T47D (cell line): ENCODE results near the gene STXBP1.

ENCODE experiments used
- DNase-seq, 2 experiments: peaks; one replicate each; pipeline versions ENCODE4 v3.0.0 to v3.0.0-alpha.2; 2011 to 2012; ENCODE audit warnings: low read depth in 1 of 2, low spot score in 1 of 2
- JUND ChIP-seq: IDR thresholded peaks from 2 replicates; pipeline ENCODE4 v1.6.1; 2012; ENCODE audit warnings: low read depth
- in situ Hi-C: cut with HindIII; loops from 2 replicates; pipeline ENCODE4 v1.10.0; 2016; ENCODE audit warnings: low sequenced_read_pairs, low pct_unique_long_range_greater_than_20kb

STXBP1 gene

GRCh38 chr9:127611899-127612790 is at the start of gene STXBP1:
STXBP1 (plus strand) TSS chr9:127612277; CDS start chr9:127612404, 127 bp downstream.
- in situ Hi-C loops = no loop called here
- peak; percentile 90 to 96 for DNase-seq

DNA sequence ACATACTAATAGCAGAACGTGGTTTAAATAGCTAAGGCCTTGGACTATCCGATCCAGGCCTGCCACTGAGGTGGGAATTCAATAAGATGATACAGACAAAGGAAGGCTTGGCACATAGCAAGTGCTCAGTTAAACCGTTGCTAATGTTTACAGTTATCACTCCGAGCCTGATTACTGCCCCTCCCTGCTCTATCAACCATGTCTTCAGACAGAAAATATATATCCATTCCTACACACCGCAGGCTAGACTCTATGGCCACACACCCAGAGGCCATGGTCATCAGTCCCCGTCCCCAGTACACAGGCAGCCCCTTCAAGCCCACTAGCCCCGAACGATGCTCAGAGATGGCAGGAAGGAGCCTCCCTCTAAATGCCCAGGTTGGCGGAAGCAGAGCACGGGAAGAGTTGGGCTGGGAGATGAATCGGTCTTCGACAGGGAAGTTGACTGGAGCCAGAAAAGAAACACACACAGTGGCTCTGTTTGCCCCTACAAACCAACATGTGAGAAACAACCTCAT is 49.7 kb upstream of the STXBP1 start:
- in situ Hi-C loops = no loop called here
- TF ChIP-seq JUND = no peak
- DNase-seq = no peak

More at GRCh38 chr9:127611899-127612790, at the start of gene STXBP1:
- TF ChIP-seq JUND = no peak

DNA sequence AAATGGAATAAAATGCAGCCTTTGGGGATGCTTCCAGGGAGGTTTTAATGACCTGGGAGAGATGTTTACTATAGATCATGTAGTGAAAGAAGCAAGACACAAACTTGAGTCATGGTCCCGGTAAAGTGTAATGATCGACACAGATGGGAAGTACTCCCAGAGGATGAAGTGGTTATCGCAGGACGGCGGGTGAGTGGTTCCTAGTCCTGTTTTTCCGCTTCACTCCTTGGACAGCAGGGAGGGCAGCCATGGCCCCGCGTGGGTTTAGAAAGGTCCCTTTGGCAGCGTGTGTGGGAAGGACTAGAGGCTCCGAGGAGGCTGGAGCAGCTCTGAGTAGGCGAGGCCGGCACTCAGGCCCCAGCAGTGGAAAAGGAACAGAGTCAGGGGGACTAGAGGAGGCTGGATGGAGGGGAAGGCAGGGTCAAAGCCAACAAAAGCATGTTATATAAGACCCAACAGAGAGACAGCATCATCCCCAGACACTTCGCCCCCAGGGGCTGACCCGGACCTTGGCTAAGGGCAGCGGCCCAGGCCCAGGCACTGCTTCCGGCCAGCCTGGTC is 49.2 kb upstream of the STXBP1 start:
- peak in 1 of 2 experiments; percentile 75 for DNase-seq
- in situ Hi-C loops = no loop called here
- no peak for TF ChIP-seq JUND

GRCh38 chr9:127563579-127563978 is 48.5 kb upstream of the STXBP1 start:
- in situ Hi-C loops = no loop called here
- no peak for TF ChIP-seq JUND
- no peak for DNase-seq

DNA sequence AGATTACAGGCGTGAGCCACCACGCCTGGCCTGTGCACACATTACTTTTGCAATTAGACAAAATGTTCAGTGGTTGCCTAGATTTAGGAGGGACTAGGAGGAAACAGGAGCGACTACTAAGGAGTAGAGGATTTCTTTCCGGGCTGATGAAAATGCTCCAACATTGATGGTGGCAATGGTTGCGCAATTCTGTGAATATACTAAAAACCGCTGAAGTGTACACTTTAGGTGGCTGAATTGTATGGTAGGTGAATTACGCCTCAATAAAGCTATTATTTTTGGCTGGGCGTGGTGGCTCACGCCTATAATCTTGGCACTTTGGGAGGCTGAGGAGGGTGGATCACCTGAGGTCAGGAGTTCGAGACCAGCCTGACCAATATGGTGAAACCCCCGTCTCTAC is 46.8 kb upstream of the STXBP1 start:
- no peak for TF ChIP-seq JUND
- in situ Hi-C loops = no loop called here
- DNase-seq = no peak

DNA sequence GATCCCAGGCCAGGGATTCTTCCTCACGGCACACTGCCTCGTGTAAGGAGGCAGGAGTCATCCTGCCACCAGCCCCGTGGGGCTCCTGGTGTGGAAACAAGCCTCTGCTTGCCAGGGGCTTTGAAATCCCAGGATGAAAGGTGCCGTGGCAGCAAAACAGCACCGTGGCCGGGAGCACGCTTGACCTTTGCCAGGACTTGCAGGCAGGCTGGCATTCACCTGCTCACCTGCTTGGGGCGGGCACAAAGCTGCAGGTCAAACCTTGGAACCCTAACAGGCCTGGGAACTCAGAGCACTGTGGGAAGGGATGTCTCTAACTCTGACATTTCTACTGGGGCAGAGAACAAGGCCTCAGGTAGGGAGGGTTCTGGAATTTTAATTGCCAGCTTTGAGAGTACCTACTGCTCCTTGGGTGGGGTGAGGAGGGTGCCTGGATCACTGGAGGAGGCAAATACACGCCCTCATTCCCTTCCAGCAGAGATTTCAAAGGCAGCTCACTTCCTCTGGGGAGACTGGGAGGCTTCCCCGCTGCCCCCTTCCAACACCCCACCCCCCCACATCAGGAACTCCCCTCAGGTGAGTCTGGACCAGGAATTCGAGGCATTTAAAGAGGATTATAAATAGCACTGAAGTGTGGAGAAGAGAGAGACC is 45.6 kb upstream of the STXBP1 start:
- TF ChIP-seq JUND = no peak
- in situ Hi-C loops = no loop called here
- peak; percentile 63 to 86 for DNase-seq

- peak; percentile 74 to 86 for DNase-seq
- in situ Hi-C loops = no loop called here
- no peak for TF ChIP-seq JUND
Measured at GRCh38 chr9:127567035-127567729, 44.9 kb upstream of the STXBP1 start.

GRCh38 chr9:127567730-127568617 is 44.1 kb upstream of the STXBP1 start:
- no peak for TF ChIP-seq JUND
- in situ Hi-C loops = no loop called here
- DNase-seq = no peak

DNA sequence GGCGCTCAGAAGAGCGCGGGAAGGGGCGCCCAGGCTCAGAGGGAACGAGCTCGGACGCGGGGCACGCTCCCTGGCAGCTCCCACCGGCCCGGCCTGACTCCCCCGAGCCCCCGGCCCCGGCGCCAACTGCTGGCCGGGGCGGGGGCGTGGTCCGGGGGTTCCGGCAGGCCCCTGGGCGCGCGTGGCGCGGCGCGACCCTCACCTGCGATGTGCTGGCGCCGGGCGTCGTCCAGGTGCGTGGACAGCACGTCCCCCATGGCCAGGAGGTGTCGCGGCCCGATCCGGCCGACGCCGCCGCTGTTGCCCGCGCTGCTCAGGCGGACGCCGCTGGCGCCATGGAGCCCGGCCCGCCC is 43.5 kb upstream of the STXBP1 start:
- no peak for DNase-seq
- TF ChIP-seq JUND = no peak
- in situ Hi-C loops = no loop called here

DNA sequence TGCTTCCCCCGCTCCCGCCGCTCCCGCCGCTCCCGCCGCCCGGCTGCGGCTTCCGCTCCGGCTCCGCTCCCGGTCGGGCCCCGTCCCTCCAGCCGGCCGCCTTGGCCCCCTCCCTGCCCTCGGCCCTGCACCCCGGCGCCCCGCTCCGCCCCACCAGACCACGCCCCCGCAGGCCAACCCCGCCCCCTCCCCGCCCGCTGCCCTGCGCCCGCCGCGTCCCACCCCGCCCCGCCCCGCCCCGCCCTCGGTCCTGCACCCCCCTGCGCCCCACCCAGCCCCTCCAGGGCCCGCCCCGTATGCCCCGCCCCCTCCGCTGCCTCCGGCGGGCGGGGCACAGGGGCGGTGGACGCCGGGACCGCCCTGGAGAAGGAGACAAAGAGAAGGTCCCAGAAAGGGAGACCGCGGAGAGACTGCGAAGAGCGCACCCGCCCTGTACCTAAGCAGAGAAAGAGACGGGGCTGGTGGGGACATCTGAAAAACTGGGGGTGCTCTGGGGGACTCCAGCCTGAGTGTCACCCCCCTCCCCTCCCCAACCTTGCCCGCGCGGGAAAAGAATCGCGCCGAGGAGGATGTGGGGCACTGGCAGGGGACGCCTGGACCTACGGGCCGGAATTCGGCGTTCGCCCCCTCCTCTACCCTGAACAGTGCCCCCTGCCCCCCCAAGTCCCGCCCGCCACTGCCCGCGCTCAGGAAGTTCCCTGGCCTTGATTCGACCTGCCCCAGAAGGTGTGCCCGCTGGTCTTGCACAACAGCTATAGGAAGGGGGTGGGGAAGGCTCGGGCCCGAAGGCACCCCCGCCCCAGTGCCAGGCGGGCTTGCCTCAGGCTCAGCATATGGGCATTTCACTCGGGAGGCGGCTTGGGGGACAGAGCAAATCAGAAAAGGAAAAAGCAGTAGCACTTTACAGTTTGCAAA is 42.8 kb upstream of the STXBP1 start:
- in situ Hi-C loops = no loop called here
- peak; percentile 77 to 94 for DNase-seq
- no peak for TF ChIP-seq JUND
